Measurements from ENCODE around the gene SLC35C1. TPM values are rescaled to one million over a fixed set of nuclear protein-coding genes. Genes with fewer than 3 reads are reported as not detected.

SLC35C1 gene
- total RNA-seq, 1 donor from 2014 or later, result 31.9 TPM

GRCh38 chr11:45765107-45765668 is 39.8 kb upstream of the SLC35C1 start:
- peaks cover 54% of the 10 kb centered on the region for H3K27me3 Mint-ChIP-seq (ENCODE audit: low read depth)
- TF ChIP-seq, protein P1, sequence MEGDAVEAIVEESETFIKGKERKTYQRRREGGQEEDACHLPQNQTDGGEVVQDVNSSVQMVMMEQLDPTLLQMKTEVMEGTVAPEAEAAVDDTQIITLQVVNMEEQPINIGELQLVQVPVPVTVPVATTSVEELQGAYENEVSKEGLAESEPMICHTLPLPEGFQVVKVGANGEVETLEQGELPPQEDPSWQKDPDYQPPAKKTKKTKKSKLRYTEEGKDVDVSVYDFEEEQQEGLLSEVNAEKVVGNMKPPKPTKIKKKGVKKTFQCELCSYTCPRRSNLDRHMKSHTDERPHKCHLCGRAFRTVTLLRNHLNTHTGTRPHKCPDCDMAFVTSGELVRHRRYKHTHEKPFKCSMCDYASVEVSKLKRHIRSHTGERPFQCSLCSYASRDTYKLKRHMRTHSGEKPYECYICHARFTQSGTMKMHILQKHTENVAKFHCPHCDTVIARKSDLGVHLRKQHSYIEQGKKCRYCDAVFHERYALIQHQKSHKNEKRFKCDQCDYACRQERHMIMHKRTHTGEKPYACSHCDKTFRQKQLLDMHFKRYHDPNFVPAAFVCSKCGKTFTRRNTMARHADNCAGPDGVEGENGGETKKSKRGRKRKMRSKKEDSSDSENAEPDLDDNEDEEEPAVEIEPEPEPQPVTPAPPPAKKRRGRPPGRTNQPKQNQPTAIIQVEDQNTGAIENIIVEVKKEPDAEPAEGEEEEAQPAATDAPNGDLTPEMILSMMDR (IDR thresholded peaks at IDR 0.05), result no peak
- DNase-seq (ENCODE audit: low spot score), result no peak
- H3K27ac Mint-ChIP-seq (ENCODE audit: unreplicated experiment), result no peak overlapping the region
- H3K36me3 Mint-ChIP-seq (ENCODE audit: low read depth), result no peaks in the 10 kb centered on the region
- no peaks in the 10 kb centered on the region for H3K4me1 Mint-ChIP-seq (ENCODE audit: low read depth)
- peaks cover 2% of the 10 kb centered on the region for H3K9me3 Mint-ChIP-seq (ENCODE audit: low read depth)
- no peak overlapping the region for H3K4me3 Mint-ChIP-seq (ENCODE audit: unreplicated experiment)

DNA sequence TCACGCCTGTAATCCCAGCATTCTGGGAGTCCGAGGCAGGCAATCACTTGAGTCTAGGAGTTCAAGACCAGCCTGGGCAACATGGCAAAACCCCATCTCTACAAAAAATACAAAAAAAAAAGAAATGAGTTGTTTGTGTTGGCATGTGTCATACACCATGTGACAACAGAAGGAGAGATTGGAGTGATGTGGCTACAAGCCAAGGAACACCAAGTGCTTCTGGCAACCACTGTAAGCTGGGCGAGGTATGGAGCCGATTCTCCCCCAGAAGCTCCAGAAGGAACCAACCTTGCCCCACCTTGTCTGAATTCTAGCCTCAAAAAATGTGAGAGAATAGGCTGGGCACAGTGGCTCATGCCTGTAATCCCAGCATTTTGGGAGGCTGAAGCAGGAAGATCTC is 39.1 kb upstream of the SLC35C1 start:
- no peak overlapping the region for H3K27ac Mint-ChIP-seq (ENCODE audit: unreplicated experiment)
- H3K27me3 Mint-ChIP-seq (ENCODE audit: low read depth), result peaks cover 53% of the 10 kb centered on the region
- H3K36me3 Mint-ChIP-seq (ENCODE audit: low read depth), result no peaks in the 10 kb centered on the region
- TF ChIP-seq, protein P1 (IDR thresholded peaks at IDR 0.05), result no peak
- peaks cover under 1% of the 10 kb centered on the region for H3K4me1 Mint-ChIP-seq (ENCODE audit: low read depth)
- no peak overlapping the region for H3K4me3 Mint-ChIP-seq (ENCODE audit: unreplicated experiment)
- peaks cover 2% of the 10 kb centered on the region for H3K9me3 Mint-ChIP-seq (ENCODE audit: low read depth)
- no peak for DNase-seq (ENCODE audit: low spot score)

- Mint-ChIP-seq H3K27me3 (ENCODE audit: low read depth) (peaks cover 53% of the 10 kb centered on the region), H3K4me3 (ENCODE audit: unreplicated experiment) (no peak overlapping the region), H3K27ac (ENCODE audit: unreplicated experiment) (no peak overlapping the region), H3K36me3 (ENCODE audit: low read depth) (no peaks in the 10 kb centered on the region), H3K9me3 (ENCODE audit: low read depth) (peaks cover 2% of the 10 kb centered on the region), H3K4me1 (ENCODE audit: low read depth) (peaks cover 7% of the 10 kb centered on the region)
- TF ChIP-seq, protein P1 (IDR thresholded peaks at IDR 0.05), result no peak
- no peak for DNase-seq (ENCODE audit: low spot score)
These were observed 38.5 kb upstream of the SLC35C1 start for GRCh38 chr11:45766469-45766868.

DNA sequence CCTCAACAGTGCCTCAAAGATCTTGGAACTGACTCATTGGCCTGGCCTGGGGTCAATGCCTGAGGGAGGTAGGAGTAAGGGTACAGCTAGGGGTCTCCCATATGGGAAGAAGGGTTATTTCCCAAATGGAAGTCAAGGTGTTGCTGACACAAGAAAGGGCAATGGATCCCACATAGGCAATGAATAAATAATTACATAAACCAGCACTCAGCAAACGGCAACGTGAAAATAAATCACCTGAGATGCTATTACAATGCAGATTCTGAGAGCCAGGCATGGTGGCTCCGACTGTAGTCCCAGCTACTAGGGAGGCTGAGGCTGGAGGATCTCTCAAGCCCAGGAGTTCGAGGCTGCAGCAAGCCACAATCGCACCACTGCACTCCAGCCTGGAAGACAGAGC is 36.5 kb upstream of the SLC35C1 start:
- H3K4me1 Mint-ChIP-seq (ENCODE audit: low read depth), result peaks cover 7% of the 10 kb centered on the region
- TF ChIP-seq, protein P1 (IDR thresholded peaks at IDR 0.05), result no peak
- no peaks in the 10 kb centered on the region for H3K36me3 Mint-ChIP-seq (ENCODE audit: low read depth)
- no peak for DNase-seq (ENCODE audit: low spot score)
- H3K27me3 Mint-ChIP-seq (ENCODE audit: low read depth), result peaks cover 49% of the 10 kb centered on the region
- H3K9me3 Mint-ChIP-seq (ENCODE audit: low read depth), result no peaks in the 10 kb centered on the region
- no peak overlapping the region for H3K4me3 Mint-ChIP-seq (ENCODE audit: unreplicated experiment)
- no peak overlapping the region for H3K27ac Mint-ChIP-seq (ENCODE audit: unreplicated experiment)

DNA sequence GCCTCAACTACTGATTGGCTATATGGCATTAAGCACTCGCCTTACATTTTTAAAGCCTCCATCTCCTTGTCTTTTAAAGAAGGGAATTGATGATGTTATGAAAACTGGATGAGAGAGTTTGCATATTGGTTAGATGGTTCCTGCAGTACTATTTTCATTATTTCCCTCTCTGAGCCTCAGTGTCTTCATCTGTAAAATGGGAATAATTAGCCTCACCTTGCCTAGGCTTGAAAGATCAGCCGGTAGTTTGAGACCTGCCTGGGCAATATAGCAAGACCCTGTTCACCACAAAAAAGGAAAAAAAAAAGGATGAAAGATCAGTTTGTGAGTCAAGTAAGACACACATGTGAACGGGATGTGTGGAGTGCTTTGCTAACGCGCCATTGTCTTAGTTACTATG is 35.0 kb upstream of the SLC35C1 start:
- no peak overlapping the region for H3K4me3 Mint-ChIP-seq (ENCODE audit: unreplicated experiment)
- H3K27me3 Mint-ChIP-seq (ENCODE audit: low read depth), result peaks cover 44% of the 10 kb centered on the region
- DNase-seq (ENCODE audit: low spot score), result no peak
- H3K4me1 Mint-ChIP-seq (ENCODE audit: low read depth), result peaks cover 7% of the 10 kb centered on the region
- no peaks in the 10 kb centered on the region for H3K9me3 Mint-ChIP-seq (ENCODE audit: low read depth)
- H3K27ac Mint-ChIP-seq (ENCODE audit: unreplicated experiment), result no peak overlapping the region
- TF ChIP-seq, protein P1 (IDR thresholded peaks at IDR 0.05), result no peak
- no peaks in the 10 kb centered on the region for H3K36me3 Mint-ChIP-seq (ENCODE audit: low read depth)

Measured in chondrocyte (in vitro differentiated cells).